ENCODE results near the gene ANO1. TPM values are rescaled to one million over a fixed set of nuclear protein-coding genes. Genes with fewer than 3 reads are reported as not detected.

The ANO1 gene
- total and polyA plus RNA-seq, 4 donors: 7.8 to 64.8 (median 32.2) TPM

GRCh38 chr11:70186936-70187335 lies 108.8 kb downstream of the ANO1 start:
- no peak overlapping the region for H3K27ac ChIP-seq (ENCODE audit: low read depth in 1 of 2, low read length in 2 of 2)
- H3K36me3 ChIP-seq (ENCODE audit: control insufficient read depth in 4 of 4, insufficient read depth in 3 of 4, low read depth in 1 of 4, low read length in 3 of 4): peaks cover 0 to 44% (median 14%) of the 10 kb centered on the region in 4 donors
- 88% methylated on average over 10 of the region's 10 CpGs for WGBS
- no peak overlapping the region for H3K4me3 ChIP-seq (ENCODE audit: low read depth in 1 of 3, low read length in 3 of 3)
- TF ChIP-seq TAF1 (conservative IDR thresholded peaks at IDR 0.05): no peak
- no peak overlapping the region for H3K9ac ChIP-seq (ENCODE audit: low read depth in 1 of 2, low read length in 2 of 2)
- H3K4me1 ChIP-seq (ENCODE audit: control insufficient read depth in 4 of 4, insufficient read depth in 4 of 4, low read length in 3 of 4): peaks cover 0 to 4% (median 0%) of the 10 kb centered on the region in 4 donors
- DNase-seq (ENCODE audit: low spot score): no peak
- no peaks in the 10 kb centered on the region for H3K27me3 ChIP-seq (ENCODE audit: control insufficient read depth in 4 of 4, insufficient read depth in 4 of 4, low read length in 3 of 4)
- H3K9me3 ChIP-seq (ENCODE audit: control insufficient read depth in 4 of 4, low read length in 3 of 4): no peaks in the 10 kb centered on the region

- no peak overlapping the region for H3K27ac ChIP-seq (ENCODE audit: low read depth in 1 of 2, low read length in 2 of 2)
- WGBS: 90% methylated on average over 15 of the region's 15 CpGs
- no peak for DNase-seq (ENCODE audit: low spot score)
- H3K9me3 ChIP-seq (ENCODE audit: control insufficient read depth in 4 of 4, low read length in 3 of 4): no peaks in the 10 kb centered on the region
- H3K4me3 ChIP-seq (ENCODE audit: low read depth in 1 of 3, low read length in 3 of 3): no peak overlapping the region
- peaks cover 0 to 4% (median 0%) of the 10 kb centered on the region in 4 donors for H3K4me1 ChIP-seq (ENCODE audit: control insufficient read depth in 4 of 4, insufficient read depth in 4 of 4, low read length in 3 of 4)
- no peak overlapping the region for H3K9ac ChIP-seq (ENCODE audit: low read depth in 1 of 2, low read length in 2 of 2)
- peaks cover 0 to 37% (median 12%) of the 10 kb centered on the region in 4 donors for H3K36me3 ChIP-seq (ENCODE audit: control insufficient read depth in 4 of 4, insufficient read depth in 3 of 4, low read depth in 1 of 4, low read length in 3 of 4)
- H3K27me3 ChIP-seq (ENCODE audit: control insufficient read depth in 4 of 4, insufficient read depth in 4 of 4, low read length in 3 of 4): no peaks in the 10 kb centered on the region
- TF ChIP-seq FOXA1 (IDR thresholded peaks at IDR 0.05) (no peak), ATF3 (IDR thresholded peaks at IDR 0.05) (no peak), MAX (IDR thresholded peaks at IDR 0.05) (no peak), GABPA (IDR thresholded peaks at IDR 0.05 in 1 of 2, conservative IDR thresholded peaks at IDR 0.05 in 1 of 2) (no peak), FOXA2 (IDR thresholded peaks at IDR 0.05) (no peak), YY1 (IDR thresholded peaks at IDR 0.05) (no peak), JUND (IDR thresholded peaks at IDR 0.05) (no peak), HNF4G (IDR thresholded peaks at IDR 0.05) (no peak), RXRA (IDR thresholded peaks at IDR 0.05) (no peak), EGR1 (IDR thresholded peaks at IDR 0.05; ENCODE audit: low read depth in 2 of 2) (no peak), NR2F2 (IDR thresholded peaks at IDR 0.05) (no peak), TAF1 (conservative IDR thresholded peaks at IDR 0.05) (no peak), SP1 (IDR thresholded peaks at IDR 0.05) (no peak), HNF4A (conservative IDR thresholded peaks at IDR 0.05) (no peak), RAD21 (IDR thresholded peaks at IDR 0.05) (no peak)
- TF ChIP-seq, protein P1, sequence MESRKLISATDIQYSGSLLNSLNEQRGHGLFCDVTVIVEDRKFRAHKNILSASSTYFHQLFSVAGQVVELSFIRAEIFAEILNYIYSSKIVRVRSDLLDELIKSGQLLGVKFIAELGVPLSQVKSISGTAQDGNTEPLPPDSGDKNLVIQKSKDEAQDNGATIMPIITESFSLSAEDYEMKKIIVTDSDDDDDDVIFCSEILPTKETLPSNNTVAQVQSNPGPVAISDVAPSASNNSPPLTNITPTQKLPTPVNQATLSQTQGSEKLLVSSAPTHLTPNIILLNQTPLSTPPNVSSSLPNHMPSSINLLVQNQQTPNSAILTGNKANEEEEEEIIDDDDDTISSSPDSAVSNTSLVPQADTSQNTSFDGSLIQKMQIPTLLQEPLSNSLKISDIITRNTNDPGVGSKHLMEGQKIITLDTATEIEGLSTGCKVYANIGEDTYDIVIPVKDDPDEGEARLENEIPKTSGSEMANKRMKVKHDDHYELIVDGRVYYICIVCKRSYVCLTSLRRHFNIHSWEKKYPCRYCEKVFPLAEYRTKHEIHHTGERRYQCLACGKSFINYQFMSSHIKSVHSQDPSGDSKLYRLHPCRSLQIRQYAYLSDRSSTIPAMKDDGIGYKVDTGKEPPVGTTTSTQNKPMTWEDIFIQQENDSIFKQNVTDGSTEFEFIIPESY (IDR thresholded peaks at IDR 0.05): no peak
- TF ChIP-seq, protein P2, sequence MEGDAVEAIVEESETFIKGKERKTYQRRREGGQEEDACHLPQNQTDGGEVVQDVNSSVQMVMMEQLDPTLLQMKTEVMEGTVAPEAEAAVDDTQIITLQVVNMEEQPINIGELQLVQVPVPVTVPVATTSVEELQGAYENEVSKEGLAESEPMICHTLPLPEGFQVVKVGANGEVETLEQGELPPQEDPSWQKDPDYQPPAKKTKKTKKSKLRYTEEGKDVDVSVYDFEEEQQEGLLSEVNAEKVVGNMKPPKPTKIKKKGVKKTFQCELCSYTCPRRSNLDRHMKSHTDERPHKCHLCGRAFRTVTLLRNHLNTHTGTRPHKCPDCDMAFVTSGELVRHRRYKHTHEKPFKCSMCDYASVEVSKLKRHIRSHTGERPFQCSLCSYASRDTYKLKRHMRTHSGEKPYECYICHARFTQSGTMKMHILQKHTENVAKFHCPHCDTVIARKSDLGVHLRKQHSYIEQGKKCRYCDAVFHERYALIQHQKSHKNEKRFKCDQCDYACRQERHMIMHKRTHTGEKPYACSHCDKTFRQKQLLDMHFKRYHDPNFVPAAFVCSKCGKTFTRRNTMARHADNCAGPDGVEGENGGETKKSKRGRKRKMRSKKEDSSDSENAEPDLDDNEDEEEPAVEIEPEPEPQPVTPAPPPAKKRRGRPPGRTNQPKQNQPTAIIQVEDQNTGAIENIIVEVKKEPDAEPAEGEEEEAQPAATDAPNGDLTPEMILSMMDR (IDR thresholded peaks at IDR 0.05; ENCODE audit: low read depth, low read length, missing input control): no peak
These were observed 109.7 kb downstream of the ANO1 start for GRCh38 chr11:70187771-70188170.

Data from liver (tissue), 9 donors.